ENCODE measurements around the gene NCR1.

- no peak for TF ChIP-seq CTCF (IDR thresholded peaks at IDR 0.05)
- no peak for TF ChIP-seq EP300 (IDR thresholded peaks at IDR 0.05)
- TF ChIP-seq POLR2A (IDR thresholded peaks at IDR 0.05): no peak
- TF ChIP-seq POLR2AphosphoS5 (IDR thresholded peaks at IDR 0.05): no peak
Measured at GRCh38 chr19:54871696-54872095, 34.3 kb upstream of the NCR1 start.
